Kidney epithelial cell (primary cell): ENCODE data around the gene KIRREL3. TPM values are rescaled to one million over a fixed set of nuclear protein-coding genes. Genes with fewer than 3 reads are reported as not detected.

Source experiments
- DNase-seq: peaks from one replicate; pipeline ENCODE4 v3.0.0-alpha.2; 2010; ENCODE audit warnings: low read depth
- H3K27me3 ChIP-seq: 2 replicates; pipeline ENCODE4 v1.6.0; 2011; ENCODE audit warnings: low read length; ENCODE audit not compliant: control insufficient read depth, insufficient read depth
- H3K36me3 ChIP-seq: 2 replicates; pipeline ENCODE4 v1.5.1; 2011; ENCODE audit warnings: low read length; ENCODE audit not compliant: control insufficient read depth, insufficient read depth
- H3K4me3 ChIP-seq: 2 replicates; pipeline ENCODE4 v1.5.1; 2011; ENCODE audit warnings: low read depth, mild to moderate bottlenecking, control low read depth, low read length
- CTCF ChIP-seq: IDR thresholded peaks from 2 replicates; pipeline ENCODE4 v1.5.1; 2011; ENCODE audit warnings: mild to moderate bottlenecking, moderate library complexity, low read length, control low read depth, inconsistent platforms; ENCODE audit not compliant: insufficient read depth, poor library complexity, severe bottlenecking
- total RNA-seq: library from RNA; depleted of rRNA; stranded (reverse); fragments of >200 nt; gene quantifications from 2 replicates; pipeline ENCODE4 v1.2.3, GENCODE V29; 2015

KIRREL3 gene
- total RNA-seq, 1 donor from 2014 or later = 1.3 TPM

GRCh38 chr11:126647735-126648134 lies 352.8 kb downstream of the KIRREL3 start:
- no peak overlapping the region for H3K4me3 ChIP-seq
- H3K36me3 ChIP-seq = no peaks in the 10 kb centered on the region
- H3K27me3 ChIP-seq = no peaks in the 10 kb centered on the region
- peak; percentile 56 for DNase-seq
- TF ChIP-seq CTCF = no peak

- TF ChIP-seq CTCF = no peak
- no peaks in the 10 kb centered on the region for H3K36me3 ChIP-seq
- H3K4me3 ChIP-seq = no peak overlapping the region
- H3K27me3 ChIP-seq = no peaks in the 10 kb centered on the region
- no peak for DNase-seq
Measured at GRCh38 chr11:126646701-126647557, 353.6 kb downstream of the KIRREL3 start.

- H3K36me3 ChIP-seq = no peaks in the 10 kb centered on the region
- no peak overlapping the region for H3K4me3 ChIP-seq
- no peak for TF ChIP-seq CTCF
- DNase-seq = no peak
- H3K27me3 ChIP-seq = no peaks in the 10 kb centered on the region
Measured at GRCh38 chr11:126645186-126645585, 355.4 kb downstream of the KIRREL3 start.

- TF ChIP-seq CTCF = no peak
- no peak overlapping the region for H3K4me3 ChIP-seq
- H3K27me3 ChIP-seq = no peaks in the 10 kb centered on the region
- DNase-seq = no peak
- H3K36me3 ChIP-seq = no peaks in the 10 kb centered on the region
Measured at GRCh38 chr11:126640186-126640585, 360.4 kb downstream of the KIRREL3 start.

- no peak for DNase-seq
- no peak overlapping the region for H3K4me3 ChIP-seq
- no peak for TF ChIP-seq CTCF
- H3K36me3 ChIP-seq = no peaks in the 10 kb centered on the region
- no peaks in the 10 kb centered on the region for H3K27me3 ChIP-seq
Measured at GRCh38 chr11:126639692-126640091, 360.9 kb downstream of the KIRREL3 start.

GRCh38 chr11:126638648-126639047 lies 361.9 kb downstream of the KIRREL3 start:
- TF ChIP-seq CTCF = no peak
- no peak for DNase-seq
- H3K27me3 ChIP-seq = no peaks in the 10 kb centered on the region

More at GRCh38 chr11:126638648-126639047, 361.9 kb downstream of the KIRREL3 start:
- no peak overlapping the region for H3K4me3 ChIP-seq
- no peaks in the 10 kb centered on the region for H3K36me3 ChIP-seq
